ENCODE data around the gene RHBDL3.

DNA sequence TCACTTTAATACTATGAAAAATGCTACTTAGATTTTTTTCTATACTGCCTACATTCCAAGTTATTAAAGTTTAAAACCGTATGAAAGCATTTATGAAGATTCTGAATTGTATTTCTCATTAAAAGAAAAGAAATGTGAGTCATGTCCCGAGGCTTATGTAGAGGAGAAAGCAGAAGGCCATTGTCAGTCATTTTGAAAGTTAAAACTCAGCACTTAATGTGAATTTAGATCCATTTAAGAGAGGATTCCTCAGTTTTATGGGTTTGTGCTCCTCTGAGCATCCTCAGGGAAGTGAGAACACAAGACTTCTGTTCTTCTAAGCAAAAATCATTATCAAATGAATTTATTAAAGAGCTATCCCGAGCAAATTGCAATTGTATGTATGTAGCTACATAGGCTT lies 64.5 kb downstream of the RHBDL3 start:
- no peak for TF ChIP-seq POLR2AphosphoS5 (IDR thresholded peaks at IDR 0.05; ENCODE audit: low read depth, low read length)
- no peak for TF ChIP-seq POLR2A (IDR thresholded peaks at IDR 0.05; ENCODE audit: low read depth, low read length)
- no peak for TF ChIP-seq POU2F2 (IDR thresholded peaks at IDR 0.05; ENCODE audit: low read depth, low read length)
- no peak for TF ChIP-seq PAX5 (IDR thresholded peaks at IDR 0.05; ENCODE audit: insufficient read depth, low read length, severe bottlenecking)
- TF ChIP-seq SPI1 (IDR thresholded peaks at IDR 0.05; ENCODE audit: low read depth, low read length): no peak
- TF ChIP-seq TAF1 (IDR thresholded peaks at IDR 0.05; ENCODE audit: low read depth, low read length): no peak
